ENCODE results near the gene ADAMTSL2. TPM values are rescaled to one million over a fixed set of nuclear protein-coding genes. Genes with fewer than 3 reads are reported as not detected.

ADAMTSL2 gene
- polyA plus RNA-seq, 2 of the 4 experiments (the other 2 are of a cell fraction): not detected

DNA sequence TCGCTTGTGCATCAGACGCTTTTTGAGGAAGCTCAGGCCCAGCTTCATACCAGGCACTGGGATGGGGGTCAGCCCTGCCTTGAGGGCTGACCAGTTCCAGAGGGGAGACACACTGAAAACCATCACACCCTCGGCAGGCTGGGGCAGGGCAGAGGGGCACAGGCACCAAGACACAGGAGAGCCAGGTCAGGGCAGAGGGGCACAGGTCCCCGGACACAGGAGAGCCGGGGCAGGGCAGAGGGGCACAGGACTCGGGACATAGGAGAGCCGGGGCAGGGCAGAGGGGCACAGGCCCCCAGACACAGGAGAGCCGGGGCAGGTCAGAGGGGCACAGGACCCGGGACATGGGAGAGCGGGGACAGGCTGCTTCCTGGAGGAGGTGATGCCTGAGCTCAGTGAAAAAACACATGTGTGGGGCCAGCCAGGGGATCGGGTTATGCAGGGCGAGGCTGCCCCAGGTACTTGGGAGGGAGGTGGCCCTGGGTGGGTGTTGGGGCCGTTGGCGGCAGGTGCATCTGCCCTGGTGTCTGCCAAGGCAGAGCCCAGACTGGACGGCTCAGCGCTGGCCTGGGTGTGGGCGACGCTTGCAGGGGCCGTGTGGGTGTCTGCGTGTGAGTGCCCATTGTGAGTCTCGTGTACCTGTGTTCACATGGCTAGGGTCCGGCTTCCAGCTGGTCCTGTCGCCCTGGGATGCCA, 40.5 kb upstream of the ADAMTSL2 start:
- no peak for TF ChIP-seq ZNF302 (CRISPR knock-in tag; IDR thresholded peaks at IDR 0.05)
- TF ChIP-seq, protein P1, sequence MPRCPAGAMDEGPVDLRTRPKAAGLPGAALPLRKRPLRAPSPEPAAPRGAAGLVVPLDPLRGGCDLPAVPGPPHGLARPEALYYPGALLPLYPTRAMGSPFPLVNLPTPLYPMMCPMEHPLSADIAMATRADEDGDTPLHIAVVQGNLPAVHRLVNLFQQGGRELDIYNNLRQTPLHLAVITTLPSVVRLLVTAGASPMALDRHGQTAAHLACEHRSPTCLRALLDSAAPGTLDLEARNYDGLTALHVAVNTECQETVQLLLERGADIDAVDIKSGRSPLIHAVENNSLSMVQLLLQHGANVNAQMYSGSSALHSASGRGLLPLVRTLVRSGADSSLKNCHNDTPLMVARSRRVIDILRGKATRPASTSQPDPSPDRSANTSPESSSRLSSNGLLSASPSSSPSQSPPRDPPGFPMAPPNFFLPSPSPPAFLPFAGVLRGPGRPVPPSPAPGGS (IDR thresholded peaks at IDR 0.05): no peak
- TF ChIP-seq, protein P2, sequence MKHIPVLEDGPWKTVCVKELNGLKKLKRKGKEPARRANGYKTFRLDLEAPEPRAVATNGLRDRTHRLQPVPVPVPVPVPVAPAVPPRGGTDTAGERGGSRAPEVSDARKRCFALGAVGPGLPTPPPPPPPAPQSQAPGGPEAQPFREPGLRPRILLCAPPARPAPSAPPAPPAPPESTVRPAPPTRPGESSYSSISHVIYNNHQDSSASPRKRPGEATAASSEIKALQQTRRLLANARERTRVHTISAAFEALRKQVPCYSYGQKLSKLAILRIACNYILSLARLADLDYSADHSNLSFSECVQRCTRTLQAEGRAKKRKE (CRISPR knock-in tag; IDR thresholded peaks at IDR 0.05; ENCODE audit: low read depth): no peak
- H3K4me2 ChIP-seq: no peak overlapping the region
- no peaks in the 10 kb centered on the region for H3K4me1 ChIP-seq
- ChIA-PET CTCF (interaction anchor here (0.6 to 2.2 kb wide), 4 partner anchors 9 to 308 kb away, joined by 3 to 7 read pairs (median 6); no protein-coding TSS in a partner anchor), POLR2A (no interaction called here)
- FAIRE-seq (no peak), ATAC-seq (no peak), DNase-seq (ENCODE audit: low read depth in 1 of 2, low spot score in 1 of 2) (no peak)
- H3K4me3 ChIP-seq: no peak overlapping the region
- no peak overlapping the region for H3K27ac ChIP-seq
- H3K9me3 ChIP-seq: no peaks in the 10 kb centered on the region
- 64% methylated on average over 22 of the region's 23 CpGs for WGBS (ENCODE audit: missing lambda C conversion rate)

DNA sequence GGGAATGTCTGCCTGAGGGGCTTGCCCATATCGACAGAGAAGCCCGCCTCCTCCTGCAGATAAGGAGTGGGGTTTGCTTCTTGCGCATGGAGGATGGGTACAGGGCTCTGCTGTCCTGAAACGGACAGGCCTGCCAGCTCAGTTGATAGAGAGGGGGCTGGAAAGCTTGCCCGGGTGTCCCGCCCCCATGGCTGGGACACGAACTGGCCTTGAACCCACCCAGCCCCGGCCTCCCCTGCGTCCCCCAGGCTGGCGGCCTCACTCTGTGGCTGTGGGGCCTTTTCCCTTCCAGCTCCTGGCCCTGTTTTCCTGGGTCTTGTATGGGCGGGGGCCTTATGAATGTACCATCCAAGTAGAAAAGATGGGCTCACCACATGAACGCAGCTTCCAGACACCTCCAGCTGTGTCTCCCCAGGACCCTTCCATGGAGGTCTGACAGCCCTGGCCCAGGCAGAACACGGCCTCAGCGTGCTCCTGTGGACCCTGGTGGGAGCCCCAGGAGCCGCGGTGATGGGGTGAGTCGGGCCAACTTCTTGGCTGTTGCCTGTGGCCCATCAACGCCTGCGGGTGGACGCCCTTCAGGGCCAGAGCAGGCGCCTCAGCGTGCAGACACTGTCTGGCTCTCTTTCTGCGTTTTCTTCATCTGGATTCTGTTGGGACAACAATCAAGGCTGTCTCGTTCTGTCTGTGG, 39.7 kb upstream of the ADAMTSL2 start:
- FAIRE-seq (no peak), DNase-seq (ENCODE audit: low read depth in 1 of 2, low spot score in 1 of 2) (no peak), ATAC-seq (no peak)
- TF ChIP-seq, protein P1 (IDR thresholded peaks at IDR 0.05): no peak
- TF ChIP-seq SMC3 (IDR thresholded peaks at IDR 0.05) (no peak), CBX2 (IDR thresholded peaks at IDR 0.05; ENCODE audit: borderline replicate concordance, low read depth) (no peak), FOSB (CRISPR knock-in tag; IDR thresholded peaks at IDR 0.05) (no peak), JUN (IDR thresholded peaks at IDR 0.05) (no peak), CBX8 (IDR thresholded peaks at IDR 0.05) (no peak), ZSCAN20 (CRISPR knock-in tag; IDR thresholded peaks at IDR 0.05) (no peak), ZNF302 (CRISPR knock-in tag; IDR thresholded peaks at IDR 0.05) (no peak), HOXB5 (CRISPR knock-in tag; IDR thresholded peaks at IDR 0.05) (no peak), POLR2AphosphoS2 (conservative IDR thresholded peaks at IDR 0.05; ENCODE audit: low read length) (no peak), KDM5A (IDR thresholded peaks at IDR 0.05) (no peak), ZC3H11A (IDR thresholded peaks at IDR 0.05) (no peak), HDAC2 (IDR thresholded peaks at IDR 0.05) (no peak), ESRRA (IDR thresholded peaks at IDR 0.05; ENCODE audit: borderline replicate concordance, low read length) (no peak), MAZ (IDR thresholded peaks at IDR 0.05; ENCODE audit: borderline replicate concordance, low read depth, low read length) (no peak)
- TF ChIP-seq, protein P3, sequence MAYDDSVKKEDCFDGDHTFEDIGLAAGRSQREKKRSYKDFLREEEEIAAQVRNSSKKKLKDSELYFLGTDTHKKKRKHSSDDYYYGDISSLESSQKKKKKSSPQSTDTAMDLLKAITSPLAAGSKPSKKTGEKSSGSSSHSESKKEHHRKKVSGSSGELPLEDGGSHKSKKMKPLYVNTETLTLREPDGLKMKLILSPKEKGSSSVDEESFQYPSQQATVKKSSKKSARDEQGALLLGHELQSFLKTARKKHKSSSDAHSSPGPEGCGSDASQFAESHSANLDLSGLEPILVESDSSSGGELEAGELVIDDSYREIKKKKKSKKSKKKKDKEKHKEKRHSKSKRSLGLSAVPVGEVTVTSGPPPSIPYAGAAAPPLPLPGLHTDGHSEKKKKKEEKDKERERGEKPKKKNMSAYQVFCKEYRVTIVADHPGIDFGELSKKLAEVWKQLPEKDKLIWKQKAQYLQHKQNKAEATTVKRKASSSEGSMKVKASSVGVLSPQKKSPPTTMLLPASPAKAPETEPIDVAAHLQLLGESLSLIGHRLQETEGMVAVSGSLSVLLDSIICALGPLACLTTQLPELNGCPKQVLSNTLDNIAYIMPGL (CRISPR knock-in tag; IDR thresholded peaks at IDR 0.05; ENCODE audit: borderline replicate concordance): no peak
- TF ChIP-seq, protein P4, sequence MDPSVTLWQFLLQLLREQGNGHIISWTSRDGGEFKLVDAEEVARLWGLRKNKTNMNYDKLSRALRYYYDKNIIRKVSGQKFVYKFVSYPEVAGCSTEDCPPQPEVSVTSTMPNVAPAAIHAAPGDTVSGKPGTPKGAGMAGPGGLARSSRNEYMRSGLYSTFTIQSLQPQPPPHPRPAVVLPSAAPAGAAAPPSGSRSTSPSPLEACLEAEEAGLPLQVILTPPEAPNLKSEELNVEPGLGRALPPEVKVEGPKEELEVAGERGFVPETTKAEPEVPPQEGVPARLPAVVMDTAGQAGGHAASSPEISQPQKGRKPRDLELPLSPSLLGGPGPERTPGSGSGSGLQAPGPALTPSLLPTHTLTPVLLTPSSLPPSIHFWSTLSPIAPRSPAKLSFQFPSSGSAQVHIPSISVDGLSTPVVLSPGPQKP (IDR thresholded peaks at IDR 0.05; ENCODE audit: low read depth, low read length): no peak
- TF ChIP-seq, protein P5, sequence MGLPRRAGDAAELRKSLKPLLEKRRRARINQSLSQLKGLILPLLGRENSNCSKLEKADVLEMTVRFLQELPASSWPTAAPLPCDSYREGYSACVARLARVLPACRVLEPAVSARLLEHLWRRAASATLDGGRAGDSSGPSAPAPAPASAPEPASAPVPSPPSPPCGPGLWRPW (IDR thresholded peaks at IDR 0.05): no peak
- TF ChIP-seq, protein P6, sequence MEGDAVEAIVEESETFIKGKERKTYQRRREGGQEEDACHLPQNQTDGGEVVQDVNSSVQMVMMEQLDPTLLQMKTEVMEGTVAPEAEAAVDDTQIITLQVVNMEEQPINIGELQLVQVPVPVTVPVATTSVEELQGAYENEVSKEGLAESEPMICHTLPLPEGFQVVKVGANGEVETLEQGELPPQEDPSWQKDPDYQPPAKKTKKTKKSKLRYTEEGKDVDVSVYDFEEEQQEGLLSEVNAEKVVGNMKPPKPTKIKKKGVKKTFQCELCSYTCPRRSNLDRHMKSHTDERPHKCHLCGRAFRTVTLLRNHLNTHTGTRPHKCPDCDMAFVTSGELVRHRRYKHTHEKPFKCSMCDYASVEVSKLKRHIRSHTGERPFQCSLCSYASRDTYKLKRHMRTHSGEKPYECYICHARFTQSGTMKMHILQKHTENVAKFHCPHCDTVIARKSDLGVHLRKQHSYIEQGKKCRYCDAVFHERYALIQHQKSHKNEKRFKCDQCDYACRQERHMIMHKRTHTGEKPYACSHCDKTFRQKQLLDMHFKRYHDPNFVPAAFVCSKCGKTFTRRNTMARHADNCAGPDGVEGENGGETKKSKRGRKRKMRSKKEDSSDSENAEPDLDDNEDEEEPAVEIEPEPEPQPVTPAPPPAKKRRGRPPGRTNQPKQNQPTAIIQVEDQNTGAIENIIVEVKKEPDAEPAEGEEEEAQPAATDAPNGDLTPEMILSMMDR (IDR thresholded peaks at IDR 0.05): no peak
- TF ChIP-seq, protein P2 (CRISPR knock-in tag; IDR thresholded peaks at IDR 0.05; ENCODE audit: low read depth): no peak
- ChIA-PET POLR2A (no interaction called here), CTCF (interaction anchor here (0.6 to 4.8 kb wide), 7 partner anchors 8 to 308 kb away, joined by 3 to 42 read pairs (median 5); no protein-coding TSS in a partner anchor)
- H3K9me3 ChIP-seq: no peaks in the 10 kb centered on the region
- H3K4me3 ChIP-seq: no peak overlapping the region
- H3K4me1 ChIP-seq: no peaks in the 10 kb centered on the region
- H3K27ac ChIP-seq: no peak overlapping the region
- whole genome bisulfite sequencing (ENCODE audit: missing lambda C conversion rate): 71% methylated on average over 20 of the region's 24 CpGs
- no peak overlapping the region for H3K4me2 ChIP-seq
